ENCODE measurements around the gene VSIG4. TPM values are rescaled to one million over a fixed set of nuclear protein-coding genes. Genes with fewer than 3 reads are reported as not detected.

Gene VSIG4
- polyA plus RNA-seq, 1 of the 3 experiments (the other 2 are of a cell fraction), result not detected

DNA sequence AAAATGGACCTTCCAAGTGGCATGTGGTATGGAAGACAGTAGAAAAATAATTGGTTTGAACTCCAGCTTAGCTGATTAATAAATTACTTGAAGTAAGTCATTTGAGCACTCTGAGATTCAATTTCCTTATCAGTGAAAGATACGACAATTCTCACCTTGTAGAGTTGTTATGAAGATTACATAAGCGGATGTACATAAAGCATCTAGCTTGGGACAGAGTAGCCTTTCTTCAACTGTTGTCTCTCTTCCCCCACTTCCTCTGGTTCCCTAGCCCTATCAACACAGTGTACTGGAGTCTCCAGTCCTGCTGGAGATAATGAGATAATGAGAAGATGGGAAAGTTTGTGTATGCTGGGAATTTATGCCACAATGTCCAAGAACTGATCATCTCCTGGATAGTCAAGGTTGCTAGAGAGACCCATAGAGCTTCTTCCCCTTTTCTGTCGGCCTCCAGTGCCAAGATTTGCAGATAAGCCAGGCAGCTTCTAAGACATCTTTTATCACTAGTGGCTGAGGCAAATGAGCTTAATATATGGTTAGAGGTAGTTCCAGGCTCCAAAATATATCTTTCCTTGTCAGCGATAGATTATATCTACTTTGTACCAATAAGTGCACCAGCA is 33.9 kb downstream of the VSIG4 start:
- H3F3A ChIP-seq (replicated peaks; ENCODE audit: insufficient read depth), result no peaks in the 10 kb centered on the region
- no peak overlapping the region for H3K4me2 ChIP-seq
- ChIA-PET CTCF (no interaction called here), POLR2A (no interaction called here)
- H3K79me2 ChIP-seq (ENCODE audit: insufficient read depth), result no peaks in the 10 kb centered on the region
- TF ChIP-seq TCF12 (IDR thresholded peaks at IDR 0.05), result no peak
- TF ChIP-seq CHD2 (IDR thresholded peaks at IDR 0.05; ENCODE audit: low read length, partially characterized antibody), result no peak
- TF ChIP-seq GATA2 (CRISPR knock-in tag; IDR thresholded peaks at IDR 0.05), result no peak
- no peak for TF ChIP-seq ELF1 (IDR thresholded peaks at IDR 0.05)
- no peak for TF ChIP-seq YY1 (IDR thresholded peaks at IDR 0.05; ENCODE audit: low read depth)
- no peak for TF ChIP-seq GABPA (IDR thresholded peaks at IDR 0.05; ENCODE audit: low read depth)
- TF ChIP-seq EP300 (IDR thresholded peaks at IDR 0.05; ENCODE audit: borderline replicate concordance in 1 of 2, low read depth in 1 of 2, low read length in 1 of 2), result no peak
- no peak for TF ChIP-seq FOXM1 (IDR thresholded peaks at IDR 0.05; ENCODE audit: low read depth)
- no peaks in the 10 kb centered on the region for H3K4me1 ChIP-seq (ENCODE audit: control insufficient read depth in 1 of 2, insufficient read depth in 2 of 2, low read depth in 1 of 2, low read length in 1 of 2)
- no peaks in the 10 kb centered on the region for H3K36me3 ChIP-seq (replicated peaks in 1 of 2; ENCODE audit: control insufficient read depth in 1 of 2, insufficient read depth in 2 of 2, low read length in 1 of 2)
- H4K20me1 ChIP-seq (ENCODE audit: insufficient read depth), result no peaks in the 10 kb centered on the region
- DNase-seq, result no peak
- H3K9me2 ChIP-seq, result no peaks in the 10 kb centered on the region
- no peak overlapping the region for H3K4me3 ChIP-seq (ENCODE audit: low read depth in 2 of 2, low read length in 1 of 2)
- no peak overlapping the region for H3K27ac ChIP-seq (ENCODE audit: low read depth in 2 of 2, low read length in 1 of 2)
- 3% methylated on average over 4 of the region's 4 CpGs for WGBS (ENCODE audit: low lambda C conversion rate)
- H3K27me3 ChIP-seq (ENCODE audit: insufficient read depth), result no peaks in the 10 kb centered on the region
- no peak overlapping the region for H3K9ac ChIP-seq
- H3K9me3 ChIP-seq, result no peaks in the 10 kb centered on the region
- H2AFZ ChIP-seq (ENCODE audit: low read depth), result no peak overlapping the region

DNA sequence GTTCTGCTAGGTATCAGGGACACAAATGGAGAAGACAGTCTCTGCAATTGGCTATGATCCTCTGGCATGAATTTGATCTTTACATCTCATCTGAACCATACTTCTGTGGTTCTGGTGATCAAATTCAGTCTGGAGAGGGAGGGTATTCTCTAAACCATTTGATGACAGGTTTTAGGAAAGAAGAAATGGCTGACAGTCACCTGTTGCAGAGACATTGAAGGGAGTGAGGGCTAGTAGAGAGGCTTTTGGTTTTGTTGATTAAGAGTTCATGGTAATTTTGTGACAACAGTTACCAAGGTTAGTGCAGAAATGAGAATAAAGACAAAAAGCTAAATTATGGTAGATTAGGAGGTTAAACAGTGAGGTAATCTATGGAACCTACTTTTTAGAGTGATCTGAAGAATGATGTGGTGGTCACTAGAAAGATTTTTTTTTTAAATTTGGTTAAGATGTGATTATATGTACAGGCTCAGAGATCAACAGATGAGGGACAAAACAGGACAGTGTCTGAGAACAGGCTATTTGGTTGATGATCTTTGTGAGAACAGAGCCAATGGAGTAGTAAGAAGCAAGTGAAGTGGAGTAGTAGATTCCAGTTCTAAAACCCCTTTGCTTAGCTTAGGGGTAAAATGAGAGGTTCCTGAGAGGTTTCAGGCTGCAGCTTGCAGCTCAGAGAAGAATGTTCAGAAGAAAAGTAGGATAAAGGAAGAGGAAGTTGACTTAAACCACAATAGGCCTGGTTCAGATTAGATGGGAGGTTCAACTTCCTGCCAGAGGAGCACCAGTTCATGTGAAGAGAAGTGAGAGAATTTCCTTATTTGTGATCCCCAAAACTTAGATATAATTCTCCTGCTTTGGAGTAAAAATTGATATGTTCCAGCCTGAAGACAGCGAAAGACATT is 34.7 kb downstream of the VSIG4 start:
- H4K20me1 ChIP-seq (ENCODE audit: insufficient read depth), result no peaks in the 10 kb centered on the region
- H3K27me3 ChIP-seq (ENCODE audit: insufficient read depth), result no peaks in the 10 kb centered on the region
- H3K36me3 ChIP-seq (replicated peaks in 1 of 2; ENCODE audit: control insufficient read depth in 1 of 2, insufficient read depth in 2 of 2, low read length in 1 of 2), result no peaks in the 10 kb centered on the region
- H3K27ac ChIP-seq (ENCODE audit: low read depth in 2 of 2, low read length in 1 of 2), result no peak overlapping the region
- H3K9me2 ChIP-seq, result no peaks in the 10 kb centered on the region
- CTCF ChIA-PET, result no interaction called here
- H3K9me3 ChIP-seq, result no peaks in the 10 kb centered on the region
- TF ChIP-seq RXRA (IDR thresholded peaks at IDR 0.05; ENCODE audit: borderline replicate concordance, low read depth) (no peak), RFX5 (IDR thresholded peaks at IDR 0.05; ENCODE audit: low read length) (no peak), YY1 (IDR thresholded peaks at IDR 0.05; ENCODE audit: low read depth) (no peak)
- TF ChIP-seq, protein P1, sequence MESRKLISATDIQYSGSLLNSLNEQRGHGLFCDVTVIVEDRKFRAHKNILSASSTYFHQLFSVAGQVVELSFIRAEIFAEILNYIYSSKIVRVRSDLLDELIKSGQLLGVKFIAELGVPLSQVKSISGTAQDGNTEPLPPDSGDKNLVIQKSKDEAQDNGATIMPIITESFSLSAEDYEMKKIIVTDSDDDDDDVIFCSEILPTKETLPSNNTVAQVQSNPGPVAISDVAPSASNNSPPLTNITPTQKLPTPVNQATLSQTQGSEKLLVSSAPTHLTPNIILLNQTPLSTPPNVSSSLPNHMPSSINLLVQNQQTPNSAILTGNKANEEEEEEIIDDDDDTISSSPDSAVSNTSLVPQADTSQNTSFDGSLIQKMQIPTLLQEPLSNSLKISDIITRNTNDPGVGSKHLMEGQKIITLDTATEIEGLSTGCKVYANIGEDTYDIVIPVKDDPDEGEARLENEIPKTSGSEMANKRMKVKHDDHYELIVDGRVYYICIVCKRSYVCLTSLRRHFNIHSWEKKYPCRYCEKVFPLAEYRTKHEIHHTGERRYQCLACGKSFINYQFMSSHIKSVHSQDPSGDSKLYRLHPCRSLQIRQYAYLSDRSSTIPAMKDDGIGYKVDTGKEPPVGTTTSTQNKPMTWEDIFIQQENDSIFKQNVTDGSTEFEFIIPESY (IDR thresholded peaks at IDR 0.05; ENCODE audit: borderline replicate concordance, low read depth), result no peak
- TF ChIP-seq, protein P2, sequence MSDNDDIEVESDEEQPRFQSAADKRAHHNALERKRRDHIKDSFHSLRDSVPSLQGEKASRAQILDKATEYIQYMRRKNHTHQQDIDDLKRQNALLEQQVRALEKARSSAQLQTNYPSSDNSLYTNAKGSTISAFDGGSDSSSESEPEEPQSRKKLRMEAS (IDR thresholded peaks at IDR 0.05; ENCODE audit: low read depth), result no peak
- no peak overlapping the region for H3K4me2 ChIP-seq
- DNase-seq, result no peak
- H3K4me3 ChIP-seq (ENCODE audit: low read depth in 2 of 2, low read length in 1 of 2), result no peak overlapping the region
- no peaks in the 10 kb centered on the region for H3K79me2 ChIP-seq (ENCODE audit: insufficient read depth)
- H3K4me1 ChIP-seq (ENCODE audit: control insufficient read depth in 1 of 2, insufficient read depth in 2 of 2, low read depth in 1 of 2, low read length in 1 of 2), result no peaks in the 10 kb centered on the region
- H2AFZ ChIP-seq (ENCODE audit: low read depth), result no peak overlapping the region
- 0% methylated on average over 1 of the region's 1 CpG for WGBS (ENCODE audit: low lambda C conversion rate)
- POLR2A ChIA-PET, result no interaction called here
- H3F3A ChIP-seq (replicated peaks; ENCODE audit: insufficient read depth), result no peaks in the 10 kb centered on the region
- H3K9ac ChIP-seq, result no peak overlapping the region

Measured in SK-N-SH (cell line).